A549 (cell line): Measurements from ENCODE around the gene CNPY4. TPM values are rescaled to one million over a fixed set of nuclear protein-coding genes. Genes with fewer than 3 reads are reported as not detected.
A peak's percentile ranks its signal among the peaks of the same experiment; 100 is the strongest.

ENCODE experiments used
- BCL3 ChIP-seq: fragments of >200 bp; sonication (Bioruptor Twin); formaldehyde crosslinking; IDR thresholded peaks from 3 replicates; pipeline ENCODE4 v1.6.1; 2016
- CBX8 ChIP-seq: fragments of 200-600 bp; sonication (generic); IDR thresholded peaks from 2 replicates; pipeline ENCODE4 v1.6.1; 2016
- CEBPB ChIP-seq, 2 experiments: fragments of >200 bp in 1 of 2; sonication (Bioruptor Twin) in 1 of 2; formaldehyde crosslinking in 1 of 2; IDR thresholded peaks; 2 replicates each; pipeline ENCODE4 v1.6.1; 2012 to 2016
- CHD2 ChIP-seq: fragments of 150-350 bp; IDR thresholded peaks from 2 replicates; pipeline ENCODE4 v1.6.1; 2014; ENCODE audit warnings: low read length; ENCODE audit not compliant: partially characterized antibody
- ELK1 ChIP-seq: fragments of 150-350 bp; IDR thresholded peaks from 2 replicates; pipeline ENCODE4 v1.6.1; 2014; ENCODE audit warnings: low read depth, mild to moderate bottlenecking, low read length
- FOXS1 ChIP-seq: fragments of 250-450 bp; sonication (Bioruptor Pico); IDR thresholded peaks from 2 replicates; pipeline ENCODE4 v1.5.0; 2020; ENCODE audit warnings: mild to moderate bottlenecking, moderate library complexity
- GATA3 ChIP-seq: IDR thresholded peaks from 2 replicates; pipeline ENCODE4 v1.6.1; 2012; ENCODE audit warnings: borderline replicate concordance
- HOXA7 ChIP-seq: fragments of 250-450 bp; sonication (Bioruptor Pico); IDR thresholded peaks from 2 replicates; pipeline ENCODE4 v1.5.0; 2020; ENCODE audit warnings: mild to moderate bottlenecking, moderate library complexity
- HOXB13 ChIP-seq: fragments of 250-450 bp; sonication (Bioruptor Pico); IDR thresholded peaks from 2 replicates; pipeline ENCODE4 v1.5.0; 2020; ENCODE audit warnings: low read depth, mild to moderate bottlenecking, moderate library complexity
- HOXB5 ChIP-seq: fragments of 250-450 bp; sonication (Bioruptor Pico); IDR thresholded peaks from 2 replicates; pipeline ENCODE4 v1.5.0; 2020; ENCODE audit warnings: mild to moderate bottlenecking, moderate library complexity
- JUN ChIP-seq, 2 experiments: fragments of >200 bp; sonication (Bioruptor Twin); formaldehyde crosslinking; IDR thresholded peaks; 2 replicates in 1 of 2; 3 replicates in 1 of 2; pipeline ENCODE4 v1.6.1; 2016 to 2017
- JUNB ChIP-seq: fragments of >200 bp; sonication (Bioruptor Twin); formaldehyde crosslinking; IDR thresholded peaks from 2 replicates; pipeline ENCODE4 v1.6.1; 2016
- KDM1A ChIP-seq: fragments of 200-600 bp; sonication (generic); IDR thresholded peaks from 2 replicates; pipeline ENCODE4 v1.6.1; 2016; ENCODE audit warnings: low read depth, mild to moderate bottlenecking
- KDM5A ChIP-seq: fragments of 200-600 bp; sonication (generic); IDR thresholded peaks from 2 replicates; pipeline ENCODE4 v1.6.1; 2016; ENCODE audit warnings: antibody characterized with exemption, mild to moderate bottlenecking
- MYC ChIP-seq: IDR thresholded peaks from 2 replicates; pipeline ENCODE4 v1.6.1; 2012; ENCODE audit warnings: mild to moderate bottlenecking, inconsistent platforms, low read length, improper control_type of control experiment, borderline replicate concordance
- NR3C1 ChIP-seq: fragments of >200 bp; sonication (Bioruptor Twin); formaldehyde crosslinking; IDR thresholded peaks from 3 replicates; pipeline ENCODE4 v1.6.1; 2017
- PHF8 ChIP-seq: fragments of 200-600 bp; sonication (generic); IDR thresholded peaks from 2 replicates; pipeline ENCODE4 v1.6.1; 2016; ENCODE audit warnings: low read depth, mild to moderate bottlenecking, antibody characterized with exemption, moderate library complexity, borderline replicate concordance
- POLR2A ChIP-seq: IDR thresholded peaks from 2 replicates; pipeline ENCODE4 v1.6.1; 2012; ENCODE audit warnings: mild to moderate bottlenecking, low read length
- POLR2AphosphoS2 ChIP-seq: conservative IDR thresholded peaks from 2 replicates; pipeline ENCODE4 v1.6.1; 2012; ENCODE audit warnings: low read length, improper control_type of control experiment, inconsistent platforms
- RCOR1 ChIP-seq: fragments of 150-350 bp; IDR thresholded peaks from 2 replicates; pipeline ENCODE4 v1.6.1; 2014; ENCODE audit warnings: antibody characterized with exemption, low read length, low read depth
- REST ChIP-seq: fragments of 200-600 bp; sonication (generic); IDR thresholded peaks from 2 replicates; pipeline ENCODE4 v1.6.1; 2016; ENCODE audit warnings: antibody characterized with exemption, mild to moderate bottlenecking, moderate library complexity
- RNF2 ChIP-seq: fragments of 200-600 bp; sonication (generic); IDR thresholded peaks from 2 replicates; pipeline ENCODE4 v1.6.1; 2016; ENCODE audit warnings: low read depth, mild to moderate bottlenecking, antibody characterized with exemption, moderate library complexity, borderline replicate concordance
- SMC3 ChIP-seq: fragments of >200 bp; sonication (Bioruptor Twin); formaldehyde crosslinking; IDR thresholded peaks from 3 replicates; pipeline ENCODE4 v1.6.1; 2018; ENCODE audit warnings: inconsistent platforms
- SREBF2 ChIP-seq: fragments of 450-650 bp; IDR thresholded peaks from 2 replicates; pipeline ENCODE4 v1.6.1; 2014; ENCODE audit warnings: mild to moderate bottlenecking, moderate library complexity
- polyA plus RNA-seq, 4 experiments: library from polyadenylated mRNA; depleted of rRNA in 3 of 4; stranded (reverse); fragments of >200 nt; fragmentation: RNase III in 1 of 4; extraction: RNeasy Plus Mini Kit Qiagen cat#74134 plus additional on column Dnase treatment in 1 of 4; gene quantifications; 2 replicates in 3 of 4; 3 replicates in 1 of 4; pipeline ENCODE4 v1.2.3, GENCODE V29; 2011 to 2017

Gene CNPY4
- polyA plus RNA-seq, 2 of the 4 experiments (the other 2 are of a cell fraction) = 11.7 to 22.8 TPM

GRCh38 chr7:100088621-100089457 is 30.6 kb upstream of the CNPY4 start, which contains the start of gene COPS6 (continued):
- TF ChIP-seq NR3C1 (no peak), SREBF2 (no peak), FOXS1 (CRISPR knock-in tag) (peak; percentile 75; the same call in 1 of the 2 replicates), GATA3 (no peak), SMC3 (0 out of 3 replicates have a peak, but pooled peaks have one; percentile 9), ELK1 (no peak), CEBPB (IDR thresholded peaks at IDR 0.05) (no peak), RCOR1 (no peak), CHD2 (no peak), CBX8 (no peak), KDM1A (no peak), MYC (no peak), BCL3 (peak; percentile 86; the same call in 2 of the 3 replicates), POLR2AphosphoS2 (no peak), PHF8 (peak; percentile 69), KDM5A (peak; percentile 66), HOXA7 (no peak; the same call in 1 of the 2 replicates), JUNB (no peak), REST (no peak), HOXB13 (peak; percentile 97), HOXB5 (CRISPR knock-in tag) (peak; percentile 97), RNF2 (peak; percentile 96), POLR2A (peak; percentile 92), JUN (IDR thresholded peaks at IDR 0.05) (peak; percentile 87 to 96)
